WTC11 (cell line): Measurements from ENCODE around the gene ROMO1. TPM values are rescaled to one million over a fixed set of nuclear protein-coding genes. Genes with fewer than 3 reads are reported as not detected.

ENCODE experiments used
- ATAC-seq: fragments of 200-7000 bp; cut with Tn5 transposase; 2 replicates; pipeline ENCODE4 v1.10.0; 2021; ENCODE audit warnings: mild to moderate bottlenecking, moderate library complexity
- CTCF ChIA-PET: fragments of 300-600 bp; sonication (Branson Sonifier 250); formaldehyde crosslinking; loops from one replicate; lab custom pipeline; 2021; ENCODE audit warnings: antibody characterized with exemption; lab: Charles Lee
- POLR2A ChIA-PET: fragments of 350-600 bp; sonication (Branson Sonifier 250); formaldehyde crosslinking; loops from one replicate; lab custom pipeline; 2021; ENCODE audit warnings: antibody characterized with exemption; lab: Charles Lee
- DNase-seq: peaks from one replicate; pipeline ENCODE4 v3.0.0; 2021; ENCODE audit warnings: low spot score
- H3K27ac Mint-ChIP-seq: 2 replicates; pipeline ENCODE4 v1.8.0; 2021; ENCODE audit warnings: mixed read lengths
- H3K27me3 Mint-ChIP-seq: 2 replicates; pipeline ENCODE4 v1.8.0; 2021; ENCODE audit warnings: low read depth, mild to moderate bottlenecking, moderate library complexity, mixed read lengths
- H3K36me3 Mint-ChIP-seq: 2 replicates; pipeline ENCODE4 v1.8.0; 2021; ENCODE audit warnings: mixed read lengths
- H3K4me1 Mint-ChIP-seq: 2 replicates; pipeline ENCODE4 v1.8.0; 2022; ENCODE audit warnings: mixed read lengths
- H3K4me3 Mint-ChIP-seq: 2 replicates; pipeline ENCODE4 v1.8.0; 2021; ENCODE audit warnings: mild to moderate bottlenecking, moderate library complexity, mixed read lengths
- H3K9me3 Mint-ChIP-seq: 2 replicates; pipeline ENCODE4 v1.8.0; 2021; ENCODE audit warnings: mixed read lengths
- E2F1 ChIP-seq: sonication (generic); formaldehyde crosslinking; IDR thresholded peaks from 2 replicates; pipeline ENCODE4 v1.8.0; 2022; ENCODE audit warnings: mild to moderate bottlenecking, missing genetic modification reagents
- E2F4 ChIP-seq: sonication (generic); formaldehyde crosslinking; IDR thresholded peaks from 2 replicates; pipeline ENCODE4 v1.8.1; 2022; ENCODE audit warnings: low read depth, mild to moderate bottlenecking, moderate library complexity, missing genetic modification reagents, borderline replicate concordance
- E2F5 ChIP-seq: sonication (generic); formaldehyde crosslinking; IDR thresholded peaks from 2 replicates; pipeline ENCODE4 v1.8.1; 2022; ENCODE audit warnings: mild to moderate bottlenecking, moderate library complexity, missing genetic modification reagents
- ESRRA ChIP-seq: sonication (generic); formaldehyde crosslinking; IDR thresholded peaks from 2 replicates; pipeline ENCODE4 v1.8.1; 2022; ENCODE audit warnings: mild to moderate bottlenecking, missing genetic modification reagents, borderline replicate concordance
- FOXP4 ChIP-seq: sonication (generic); formaldehyde crosslinking; IDR thresholded peaks from 2 replicates; pipeline ENCODE4 v1.8.0; 2022; ENCODE audit warnings: mild to moderate bottlenecking, missing genetic modification reagents
- GABPB1 ChIP-seq: sonication (generic); formaldehyde crosslinking; IDR thresholded peaks from 2 replicates; pipeline ENCODE4 v1.8.1; 2023; ENCODE audit warnings: mild to moderate bottlenecking, missing genetic modification reagents
- IRF1 ChIP-seq: sonication (generic); formaldehyde crosslinking; IDR thresholded peaks from 2 replicates; pipeline ENCODE4 v1.8.0; 2023; ENCODE audit warnings: missing genetic modification reagents
- JAZF1 ChIP-seq: fragments of 250-450 bp; sonication (Bioruptor Pico); IDR thresholded peaks from 2 replicates; pipeline ENCODE4 v1.9.0; 2021; ENCODE audit warnings: moderate library complexity, mild to moderate bottlenecking, inconsistent platforms
- MAX ChIP-seq: sonication (generic); formaldehyde crosslinking; IDR thresholded peaks from 2 replicates; pipeline ENCODE4 v1.8.0; 2022; ENCODE audit warnings: mild to moderate bottlenecking, missing genetic modification reagents
- MLX ChIP-seq: sonication (generic); formaldehyde crosslinking; IDR thresholded peaks from 2 replicates; pipeline ENCODE4 v1.8.1; 2023; ENCODE audit warnings: mild to moderate bottlenecking, missing genetic modification reagents, moderate library complexity
- NFE2L1 ChIP-seq: sonication (generic); formaldehyde crosslinking; IDR thresholded peaks from 2 replicates; pipeline ENCODE4 v1.8.1; 2023; ENCODE audit warnings: missing genetic modification reagents
- NR2C2 ChIP-seq: sonication (generic); formaldehyde crosslinking; IDR thresholded peaks from 2 replicates; pipeline ENCODE4 v1.8.0; 2022; ENCODE audit warnings: mild to moderate bottlenecking, missing genetic modification reagents
- RORB ChIP-seq: fragments of 250-450 bp; sonication (Bioruptor Pico); IDR thresholded peaks from 2 replicates; pipeline ENCODE4 v1.9.0; 2021; ENCODE audit warnings: mild to moderate bottlenecking
- TP53 ChIP-seq: sonication (generic); formaldehyde crosslinking; IDR thresholded peaks from 2 replicates; pipeline ENCODE4 v1.8.1; 2023; ENCODE audit warnings: mild to moderate bottlenecking, missing genetic modification reagents
- USF1 ChIP-seq: sonication (generic); formaldehyde crosslinking; IDR thresholded peaks from 2 replicates; pipeline ENCODE4 v1.8.0; 2022; ENCODE audit warnings: mild to moderate bottlenecking, missing genetic modification reagents
- ZBTB21 ChIP-seq: sonication (generic); formaldehyde crosslinking; IDR thresholded peaks from 2 replicates; pipeline ENCODE4 v1.8.1; 2023; ENCODE audit warnings: mild to moderate bottlenecking, missing genetic modification reagents, borderline replicate concordance
- ZNF281 ChIP-seq: sonication (generic); formaldehyde crosslinking; IDR thresholded peaks from 2 replicates; pipeline ENCODE4 v1.8.0; 2023; ENCODE audit warnings: mild to moderate bottlenecking, missing genetic modification reagents
- ZNF425 ChIP-seq: fragments of 250-450 bp; sonication (Bioruptor Pico); conservative IDR thresholded peaks from 2 replicates; pipeline ENCODE4 v1.9.0; 2021; ENCODE audit warnings: mild to moderate bottlenecking
- total RNA-seq: library from RNA; stranded (reverse); gene quantifications from 3 replicates; pipeline ENCODE4 v1.2.3, GENCODE V29; 2021

The ROMO1 gene
- total RNA-seq, 1 experiment from 2014 or later, result 213 TPM

- Mint-ChIP-seq H3K9me3 (no peaks in the 10 kb centered on the region), H3K27ac (peak overlapping the region; percentile 74), H3K4me1 (no peaks in the 10 kb centered on the region), H3K27me3 (no peaks in the 10 kb centered on the region), H3K4me3 (no peak overlapping the region), H3K36me3 (peaks cover 81% of the 10 kb centered on the region)
- ChIA-PET POLR2A (interaction anchor here (2.4 kb wide), 1 partner anchor 33 kb away, joined by 8 read pairs; the partner anchor contains the start of gene RBM39), CTCF (no interaction called here)
- TF ChIP-seq E2F1 (CRISPR knock-in tag) (no peak), RORB (no peak), GABPB1 (CRISPR knock-in tag) (no peak), MAX (CRISPR knock-in tag) (no peak), ZNF281 (CRISPR knock-in tag) (no peak), NFE2L1 (no peak), E2F5 (CRISPR knock-in tag) (no peak)
- ATAC-seq (no peak), DNase-seq (no peak)
Observed at GRCh38 chr20:35709259-35709658, 10.1 kb downstream of the ROMO1 start.

GRCh38 chr20:35710039-35710438 is 10.8 kb downstream of the ROMO1 start:
- Mint-ChIP-seq H3K4me3 (no peak overlapping the region), H3K9me3 (no peaks in the 10 kb centered on the region), H3K36me3 (peaks cover 79% of the 10 kb centered on the region), H3K4me1 (no peaks in the 10 kb centered on the region), H3K27me3 (no peaks in the 10 kb centered on the region), H3K27ac (no peak overlapping the region)
- ATAC-seq, result no peak
- ChIA-PET CTCF (no interaction called here), POLR2A (interaction anchor here (2.4 kb wide), 1 partner anchor 32 kb away, joined by 8 read pairs; the partner anchor contains the start of gene RBM39)
- TF ChIP-seq NR2C2 (no peak), MLX (CRISPR knock-in tag) (no peak), ZNF425 (CRISPR knock-in tag) (no peak)
- no peak for DNase-seq

GRCh38 chr20:35710884-35711587 is 11.8 kb downstream of the ROMO1 start:
- Mint-ChIP-seq H3K9me3 (no peaks in the 10 kb centered on the region), H3K4me3 (no peak overlapping the region), H3K27me3 (no peaks in the 10 kb centered on the region), H3K27ac (no peak overlapping the region), H3K4me1 (no peaks in the 10 kb centered on the region), H3K36me3 (peaks cover 79% of the 10 kb centered on the region)
- POLR2A ChIA-PET, result interaction anchor here (0.5 to 2.4 kb wide), 2 partner anchors 11 to 31 kb away, joined by 4 to 8 read pairs; partner anchors contain the start of gene RBM39
- DNase-seq (no peak), ATAC-seq (no peak)
- CTCF ChIA-PET, result no interaction called here
- TF ChIP-seq FOXP4 (CRISPR knock-in tag), result no peak
- TF ChIP-seq E2F4 (CRISPR knock-in tag), result no peak
- TF ChIP-seq JAZF1, result no peak
- TF ChIP-seq ESRRA (CRISPR knock-in tag), result no peak
- no peak for TF ChIP-seq USF1 (CRISPR knock-in tag)
- TF ChIP-seq IRF1, result no peak
- no peak for TF ChIP-seq TP53 (CRISPR knock-in tag)
- TF ChIP-seq ZBTB21 (CRISPR knock-in tag), result no peak
